Parathyroid adenoma (tissue), 2 donors: ENCODE results near the gene MAGEA4.

Experiments
- H2AFZ ChIP-seq: fragments of 300-600 bp; sonication (generic); one replicate; pipeline ENCODE4 v1.7.0; 2017; ENCODE audit warnings: antibody characterized with exemption, mild to moderate bottlenecking
- H3K27ac ChIP-seq: fragments of 300-600 bp; sonication (generic); one replicate; pipeline ENCODE4 v1.7.0; 2017
- H3K27me3 ChIP-seq: fragments of 300-600 bp; sonication (generic); one replicate; pipeline ENCODE4 v1.7.0; 2017; ENCODE audit warnings: low read length; ENCODE audit not compliant: control insufficient read depth, insufficient read depth
- H3K36me3 ChIP-seq: fragments of 300-600 bp; sonication (generic); one replicate; pipeline ENCODE4 v1.7.0; 2017; ENCODE audit warnings: low read length; ENCODE audit not compliant: control insufficient read depth, insufficient read depth
- H3K4me1 ChIP-seq: fragments of 300-600 bp; sonication (generic); one replicate; pipeline ENCODE4 v1.7.0; 2017; ENCODE audit warnings: control low read depth
- H3K4me2 ChIP-seq: fragments of 300-600 bp; sonication (generic); one replicate; pipeline ENCODE4 v1.7.0; 2017; ENCODE audit warnings: low read length
- H3K4me3 ChIP-seq: fragments of 300-600 bp; sonication (generic); one replicate; pipeline ENCODE4 v1.7.0; 2017; ENCODE audit warnings: low read depth, low read length
- H3K79me2 ChIP-seq: fragments of 300-600 bp; sonication (generic); one replicate; pipeline ENCODE4 v1.7.0; 2017; ENCODE audit warnings: control low read depth
- H3K9ac ChIP-seq: fragments of 300-600 bp; sonication (generic); one replicate; pipeline ENCODE4 v1.7.0; 2017; ENCODE audit warnings: mild to moderate bottlenecking
- H3K9me3 ChIP-seq: fragments of 300-600 bp; sonication (generic); one replicate; pipeline ENCODE4 v1.7.0; 2017; ENCODE audit warnings: low read length; ENCODE audit not compliant: control insufficient read depth
- TF ChIP-seq, protein P1 (sequence below): fragments of 300-600 bp; sonication (generic); IDR thresholded peaks from one replicate; pipeline ENCODE4 v1.7.0; 2017; ENCODE audit warnings: antibody characterized with exemption, mild to moderate bottlenecking
- donor health status: primary hyperparathyroidism.

MAGEA4 gene

DNA sequence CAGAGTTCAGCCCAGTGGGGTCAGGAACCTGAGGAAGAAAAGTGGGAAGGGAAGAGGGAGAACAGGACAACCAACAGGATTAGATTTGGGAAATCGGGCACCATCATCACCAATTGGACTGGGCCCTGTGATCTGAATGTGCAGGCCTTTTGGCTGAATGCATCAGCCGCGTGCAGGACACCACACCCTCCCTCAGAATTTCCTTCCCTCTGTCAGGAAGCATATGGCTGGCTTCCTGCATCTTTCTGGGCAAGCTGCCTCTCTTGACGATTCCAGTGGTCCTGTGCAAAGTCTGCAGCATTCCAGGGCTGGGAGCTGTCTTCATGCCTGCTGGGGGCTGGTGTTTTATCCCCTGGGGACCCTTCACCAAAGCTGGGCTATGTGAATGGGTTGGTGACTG is 16.4 kb downstream of the MAGEA4 start:
- Histone ChIP-seq H3K9ac (no peak overlapping the region), H3K4me1 (no peaks in the 10 kb centered on the region), H3K27ac (no peak overlapping the region), H3K9me3 (no peaks in the 10 kb centered on the region), H3K4me3 (no peak overlapping the region), H3K4me2 (no peak overlapping the region), H3K79me2 (no peaks in the 10 kb centered on the region), H3K36me3 (no peaks in the 10 kb centered on the region), H3K27me3 (no peaks in the 10 kb centered on the region), H2AFZ (no peak overlapping the region)
- TF ChIP-seq, protein P1, sequence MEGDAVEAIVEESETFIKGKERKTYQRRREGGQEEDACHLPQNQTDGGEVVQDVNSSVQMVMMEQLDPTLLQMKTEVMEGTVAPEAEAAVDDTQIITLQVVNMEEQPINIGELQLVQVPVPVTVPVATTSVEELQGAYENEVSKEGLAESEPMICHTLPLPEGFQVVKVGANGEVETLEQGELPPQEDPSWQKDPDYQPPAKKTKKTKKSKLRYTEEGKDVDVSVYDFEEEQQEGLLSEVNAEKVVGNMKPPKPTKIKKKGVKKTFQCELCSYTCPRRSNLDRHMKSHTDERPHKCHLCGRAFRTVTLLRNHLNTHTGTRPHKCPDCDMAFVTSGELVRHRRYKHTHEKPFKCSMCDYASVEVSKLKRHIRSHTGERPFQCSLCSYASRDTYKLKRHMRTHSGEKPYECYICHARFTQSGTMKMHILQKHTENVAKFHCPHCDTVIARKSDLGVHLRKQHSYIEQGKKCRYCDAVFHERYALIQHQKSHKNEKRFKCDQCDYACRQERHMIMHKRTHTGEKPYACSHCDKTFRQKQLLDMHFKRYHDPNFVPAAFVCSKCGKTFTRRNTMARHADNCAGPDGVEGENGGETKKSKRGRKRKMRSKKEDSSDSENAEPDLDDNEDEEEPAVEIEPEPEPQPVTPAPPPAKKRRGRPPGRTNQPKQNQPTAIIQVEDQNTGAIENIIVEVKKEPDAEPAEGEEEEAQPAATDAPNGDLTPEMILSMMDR: no peak

DNA sequence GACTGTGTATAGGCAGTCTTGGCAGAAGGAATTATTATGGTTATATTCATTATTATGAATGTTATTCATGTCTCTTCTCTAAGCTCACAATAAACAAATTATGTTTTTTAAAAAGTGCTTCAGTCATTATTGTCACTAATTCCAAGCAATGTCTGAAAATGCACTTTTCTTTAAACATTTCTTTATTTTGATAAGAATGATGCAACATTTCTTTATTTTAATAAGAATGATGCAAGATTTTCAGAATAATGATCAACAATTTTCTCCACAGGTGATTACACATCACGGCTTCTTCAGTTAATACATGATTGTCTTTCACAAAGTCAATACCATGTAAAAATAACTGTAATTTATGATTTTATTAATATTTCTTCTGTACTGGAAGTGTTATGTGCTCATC is 22.7 kb downstream of the MAGEA4 start:
- no peaks in the 10 kb centered on the region for H3K27me3 ChIP-seq
- no peaks in the 10 kb centered on the region for H3K79me2 ChIP-seq
- no peak overlapping the region for H2AFZ ChIP-seq
- no peak overlapping the region for H3K27ac ChIP-seq
- H3K36me3 ChIP-seq: no peaks in the 10 kb centered on the region
- TF ChIP-seq, protein P1: no peak
- H3K9me3 ChIP-seq: no peaks in the 10 kb centered on the region
- no peak overlapping the region for H3K4me3 ChIP-seq
- H3K4me2 ChIP-seq: no peak overlapping the region
- no peak overlapping the region for H3K9ac ChIP-seq
- no peaks in the 10 kb centered on the region for H3K4me1 ChIP-seq

DNA sequence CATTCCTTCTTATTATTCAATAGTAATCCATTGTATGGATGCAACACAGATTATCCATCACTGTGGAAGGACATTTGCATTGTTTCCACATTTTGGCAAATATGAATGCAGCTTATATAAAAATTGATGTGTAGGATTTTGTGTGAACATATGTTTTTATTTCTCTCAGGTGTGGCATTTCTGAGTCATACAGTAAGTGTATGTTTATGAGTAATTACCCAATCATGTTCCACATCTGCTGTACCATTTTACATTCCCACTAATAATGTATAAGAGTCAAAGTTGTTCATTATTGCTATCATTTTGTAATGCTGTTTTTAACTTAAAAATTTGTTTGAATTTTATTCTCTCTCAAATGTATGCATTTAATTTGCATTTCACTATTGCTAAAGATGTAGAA is 25.5 kb downstream of the MAGEA4 start:
- H3K4me3 ChIP-seq: no peak overlapping the region
- H3K9ac ChIP-seq: no peak overlapping the region
- TF ChIP-seq, protein P1: no peak
- H3K9me3 ChIP-seq: no peaks in the 10 kb centered on the region
- no peaks in the 10 kb centered on the region for H3K79me2 ChIP-seq
- no peaks in the 10 kb centered on the region for H3K36me3 ChIP-seq
- no peaks in the 10 kb centered on the region for H3K4me1 ChIP-seq
- no peak overlapping the region for H3K27ac ChIP-seq
- no peaks in the 10 kb centered on the region for H3K27me3 ChIP-seq
- no peak overlapping the region for H2AFZ ChIP-seq
- H3K4me2 ChIP-seq: no peak overlapping the region

DNA sequence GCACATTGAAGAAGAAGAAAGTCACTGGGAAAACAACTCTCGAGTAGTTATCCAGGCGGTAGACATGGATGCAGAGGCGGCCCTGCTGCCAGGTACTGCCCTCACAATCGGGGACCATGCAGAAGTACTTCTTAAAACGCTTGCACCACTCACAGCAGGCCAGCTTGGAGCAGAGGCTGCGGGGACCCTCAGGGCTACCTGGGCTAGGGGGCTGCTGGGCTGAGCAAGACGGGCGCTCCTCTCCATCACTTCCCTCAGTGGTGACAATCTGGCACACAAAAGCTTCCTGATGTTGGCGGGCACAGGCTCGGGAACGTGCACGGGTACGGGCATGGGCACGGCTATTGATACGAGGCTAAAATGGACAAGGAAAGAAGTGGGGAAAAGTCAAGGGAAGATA is 42.0 kb downstream of the MAGEA4 start:
- Histone ChIP-seq H2AFZ (no peak overlapping the region), H3K4me1 (no peaks in the 10 kb centered on the region), H3K4me3 (no peak overlapping the region), H3K27me3 (no peaks in the 10 kb centered on the region), H3K4me2 (no peak overlapping the region), H3K36me3 (no peaks in the 10 kb centered on the region), H3K27ac (no peak overlapping the region), H3K9ac (no peak overlapping the region), H3K9me3 (no peaks in the 10 kb centered on the region), H3K79me2 (no peaks in the 10 kb centered on the region)
- TF ChIP-seq, protein P1: no peak

DNA sequence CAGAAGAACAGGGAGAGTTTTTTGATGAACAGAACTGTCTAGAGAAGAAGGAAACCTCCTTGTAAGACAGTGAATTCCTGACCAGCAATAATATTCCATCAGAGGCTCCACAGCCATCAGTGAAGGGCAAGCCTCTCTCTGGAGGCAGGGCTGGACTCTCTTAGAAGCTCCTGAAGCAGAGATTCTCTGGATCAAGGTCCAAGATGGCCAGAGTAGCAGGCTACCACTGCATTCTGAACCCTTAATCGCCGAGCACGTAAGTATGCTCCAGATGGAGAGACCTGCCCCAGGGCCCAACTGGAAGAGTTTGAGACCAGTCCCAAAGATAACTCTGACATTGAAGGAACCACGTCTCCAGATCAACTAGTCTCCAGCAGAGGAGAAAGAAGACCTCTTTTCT is 45.4 kb downstream of the MAGEA4 start:
- H3K27ac ChIP-seq: no peak overlapping the region
- no peaks in the 10 kb centered on the region for H3K79me2 ChIP-seq
- no peaks in the 10 kb centered on the region for H3K27me3 ChIP-seq
- no peak overlapping the region for H3K9ac ChIP-seq
- no peak overlapping the region for H2AFZ ChIP-seq
- H3K4me3 ChIP-seq: no peak overlapping the region
- H3K4me2 ChIP-seq: no peak overlapping the region
- TF ChIP-seq, protein P1: no peak
- H3K4me1 ChIP-seq: no peaks in the 10 kb centered on the region
- no peaks in the 10 kb centered on the region for H3K9me3 ChIP-seq
- no peaks in the 10 kb centered on the region for H3K36me3 ChIP-seq
